Trophoblast cell (in vitro differentiated cells and primary cell): ENCODE measurements around the gene RIC8B.

Experiments used
- DNase-seq, 2 donors: peaks; one replicate each; pipeline ENCODE4 v3.0.0-alpha.2; 2016
- H2AFZ ChIP-seq: 2 replicates; pipeline ENCODE4 v1.6.1; 2013; ENCODE audit warnings: low read length, moderate library complexity, mild to moderate bottlenecking; ENCODE audit not compliant: insufficient read depth, poor library complexity
- H2AK5ac ChIP-seq: 2 replicates; pipeline ENCODE4 v1.6.1; 2013; ENCODE audit warnings: mild to moderate bottlenecking, low read length
- H2BK120ac ChIP-seq: 2 replicates; pipeline ENCODE4 v1.6.1; 2013; ENCODE audit warnings: low read length, mild to moderate bottlenecking, moderate library complexity; ENCODE audit not compliant: insufficient read depth, poor library complexity
- H2BK12ac ChIP-seq: 2 replicates; pipeline ENCODE4 v1.6.1; 2013; ENCODE audit warnings: mild to moderate bottlenecking, low read length, moderate library complexity
- H2BK5ac ChIP-seq: 2 replicates; pipeline ENCODE4 v1.6.1; 2013; ENCODE audit warnings: low read length, low read depth, moderate library complexity, mild to moderate bottlenecking; ENCODE audit not compliant: poor library complexity
- H3K14ac ChIP-seq: 2 replicates; pipeline ENCODE4 v1.6.1; 2013; ENCODE audit warnings: mild to moderate bottlenecking, low read length
- H3K18ac ChIP-seq: 2 replicates; pipeline ENCODE4 v1.6.1; 2013; ENCODE audit warnings: mild to moderate bottlenecking, low read length
- H3K23ac ChIP-seq: 2 replicates; pipeline ENCODE4 v1.6.1; 2013; ENCODE audit warnings: low read length
- H3K27ac ChIP-seq: 2 replicates; pipeline ENCODE4 v1.5.1; 2013; ENCODE audit warnings: low read depth, mild to moderate bottlenecking, inconsistent platforms, low read length, moderate library complexity
- H3K27me3 ChIP-seq: 2 replicates; pipeline ENCODE4 v1.6.1; 2013; ENCODE audit warnings: inconsistent platforms, mild to moderate bottlenecking, low read length, moderate library complexity; ENCODE audit not compliant: insufficient read depth
- H3K36me3 ChIP-seq, 2 experiments: 1 replicate in 1 of 2; 2 replicates in 1 of 2; pipeline ENCODE4 v1.6.1; 2013; ENCODE audit warnings: low read length in 2 of 2, mild to moderate bottlenecking in 2 of 2, moderate library complexity in 1 of 2; ENCODE audit not compliant: insufficient read depth in 2 of 2, control insufficient read depth in 1 of 2
- H3K4ac ChIP-seq: 2 replicates; pipeline ENCODE4 v1.6.1; 2013; ENCODE audit warnings: low read depth, mild to moderate bottlenecking, low read length, moderate library complexity
- H3K4me1 ChIP-seq, 2 experiments: 1 replicate in 1 of 2; 2 replicates in 1 of 2; pipeline ENCODE4 v1.6.1; 2013; ENCODE audit warnings: low read length in 2 of 2, mild to moderate bottlenecking in 2 of 2, moderate library complexity in 1 of 2; ENCODE audit not compliant: insufficient read depth in 2 of 2, control insufficient read depth in 1 of 2
- H3K4me2 ChIP-seq: 2 replicates; pipeline ENCODE4 v1.6.1; 2013; ENCODE audit warnings: inconsistent platforms, mild to moderate bottlenecking, low read length, moderate library complexity
- H3K4me3 ChIP-seq: 2 replicates; pipeline ENCODE4 v1.5.1; 2013; ENCODE audit warnings: mild to moderate bottlenecking, low read depth, low read length, inconsistent platforms
- H3K79me1 ChIP-seq: one replicate; pipeline ENCODE4 v1.6.1; 2013; ENCODE audit warnings: low read length
- H3K79me2 ChIP-seq: 2 replicates; pipeline ENCODE4 v1.6.1; 2013; ENCODE audit warnings: low read length, mild to moderate bottlenecking; ENCODE audit not compliant: control insufficient read depth, insufficient read depth, poor library complexity
- H3K9ac ChIP-seq: 2 replicates; pipeline ENCODE4 v1.6.1; 2013; ENCODE audit warnings: mild to moderate bottlenecking, low read length
- H3K9me3 ChIP-seq: 2 replicates; pipeline ENCODE4 v1.6.1; 2013; ENCODE audit warnings: low read depth, mild to moderate bottlenecking, control low read depth, inconsistent platforms, low read length; ENCODE audit not compliant: insufficient read depth
- H4K12ac ChIP-seq: 2 replicates; pipeline ENCODE4 v1.6.1; 2013; ENCODE audit warnings: low read depth, mild to moderate bottlenecking, low read length, moderate library complexity
- H4K8ac ChIP-seq: 2 replicates; pipeline ENCODE4 v1.6.1; 2013; ENCODE audit warnings: low read depth, mild to moderate bottlenecking, low read length, moderate library complexity
- H4K91ac ChIP-seq: one replicate; pipeline ENCODE4 v1.6.1; 2013; ENCODE audit warnings: low read depth, mild to moderate bottlenecking, low read length, moderate library complexity
- WGBS: extraction: QIAGEN DNeasy Blood & Tissue Kit; methylation state at CpG from one replicate; pipeline ENCODE4 v1.1.7; 2013; ENCODE audit warnings: missing lambda C conversion rate; ENCODE audit not compliant: insufficient read length, insufficient coverage; ENCODE audit errors: extremely low coverage; 5-methylcytosine and 5-hydroxymethylcytosine counted together

Gene RIC8B

DNA sequence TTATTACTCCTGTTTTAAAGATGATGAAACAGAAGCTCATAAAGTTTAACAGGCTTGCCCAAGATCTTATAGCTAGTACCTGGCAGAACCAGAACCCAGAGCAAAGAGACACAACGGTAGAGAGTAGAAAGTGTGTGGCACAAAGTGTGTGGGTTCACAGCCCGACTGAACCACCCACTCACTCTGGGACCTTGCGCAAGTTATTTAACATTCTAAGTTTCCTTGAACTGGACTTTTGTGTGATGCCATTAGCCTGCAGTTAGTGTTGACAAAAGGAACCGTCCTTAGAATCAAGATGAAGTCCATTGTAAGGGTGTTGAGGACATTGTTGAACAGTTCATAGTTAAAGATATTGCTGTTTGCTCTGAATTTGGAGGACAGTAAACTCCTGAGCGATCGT is 29.9 kb upstream of the RIC8B start:
- no peak overlapping the region for H2AK5ac ChIP-seq

DNA sequence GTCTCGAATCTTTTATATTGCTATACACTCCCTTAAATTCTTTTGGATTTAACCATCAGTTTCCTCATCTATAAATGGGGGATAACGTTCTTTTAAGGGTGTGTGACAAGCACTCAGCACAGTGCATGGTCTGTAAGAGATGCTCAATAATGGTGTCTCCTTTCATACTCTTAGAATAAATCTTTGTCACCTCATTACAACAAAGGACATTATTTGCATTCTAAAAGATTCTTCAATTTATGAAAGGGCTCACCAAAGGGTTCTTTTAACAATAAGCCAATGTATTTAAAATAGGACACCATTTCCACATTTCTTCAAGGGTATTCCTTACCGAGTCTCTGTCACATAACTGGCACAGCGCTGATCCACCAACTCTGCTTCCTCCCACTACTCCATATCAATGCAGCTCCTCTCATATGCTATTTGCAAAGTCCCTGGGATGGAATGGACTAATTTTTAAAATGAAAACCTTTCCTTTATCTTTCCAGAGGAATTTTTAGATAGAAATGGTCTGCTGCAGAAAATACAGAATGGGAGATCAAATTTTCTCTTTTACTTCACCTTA is 29.2 kb upstream of the RIC8B start:
- Histone ChIP-seq H2BK5ac (no peak overlapping the region), H3K9me3 (no peaks in the 10 kb centered on the region), H4K91ac (no peak overlapping the region), H2AFZ (no peak overlapping the region), H3K79me1 (no peaks in the 10 kb centered on the region), H3K18ac (no peak overlapping the region), H4K12ac (no peak overlapping the region), H3K14ac (no peak overlapping the region), H3K9ac (no peak overlapping the region), H3K23ac (no peak overlapping the region), H3K4me1 (no peaks in the 10 kb centered on the region), H3K4me2 (no peak overlapping the region), H2AK5ac (no peak overlapping the region), H3K27ac (no peak overlapping the region), H2BK120ac (no peak overlapping the region), H3K4ac (no peak overlapping the region), H3K27me3 (no peaks in the 10 kb centered on the region), H2BK12ac (no peak overlapping the region), H3K4me3 (no peak overlapping the region), H3K36me3 (no peaks in the 10 kb centered on the region), H4K8ac (no peak overlapping the region), H3K79me2 (no peaks in the 10 kb centered on the region)
- DNase-seq, result no peak
- no CpG with 5 or more reads among the region's 4 CpGs for WGBS

More for the DNA sequence above, 29.9 kb upstream of the RIC8B start:
- H2BK120ac ChIP-seq, result no peak overlapping the region
- no peak overlapping the region for H2BK5ac ChIP-seq
- no peaks in the 10 kb centered on the region for H3K36me3 ChIP-seq
- no peaks in the 10 kb centered on the region for H3K4me1 ChIP-seq
- WGBS, result no CpG with 5 or more reads among the region's 6 CpGs
- H3K79me1 ChIP-seq, result no peaks in the 10 kb centered on the region
- H3K23ac ChIP-seq, result no peak overlapping the region
- H3K4me2 ChIP-seq, result no peak overlapping the region
- H4K91ac ChIP-seq, result no peak overlapping the region
- H4K8ac ChIP-seq, result no peak overlapping the region
- H3K18ac ChIP-seq, result no peak overlapping the region
- H4K12ac ChIP-seq, result no peak overlapping the region
- H3K4me3 ChIP-seq, result no peak overlapping the region
- no peaks in the 10 kb centered on the region for H3K79me2 ChIP-seq
- DNase-seq, result no peak
- no peak overlapping the region for H3K27ac ChIP-seq
- no peak overlapping the region for H2AFZ ChIP-seq
- H3K9ac ChIP-seq, result no peak overlapping the region
- H3K14ac ChIP-seq, result no peak overlapping the region
- no peaks in the 10 kb centered on the region for H3K27me3 ChIP-seq
- H3K4ac ChIP-seq, result no peak overlapping the region
- no peaks in the 10 kb centered on the region for H3K9me3 ChIP-seq
- H2BK12ac ChIP-seq, result no peak overlapping the region

DNA sequence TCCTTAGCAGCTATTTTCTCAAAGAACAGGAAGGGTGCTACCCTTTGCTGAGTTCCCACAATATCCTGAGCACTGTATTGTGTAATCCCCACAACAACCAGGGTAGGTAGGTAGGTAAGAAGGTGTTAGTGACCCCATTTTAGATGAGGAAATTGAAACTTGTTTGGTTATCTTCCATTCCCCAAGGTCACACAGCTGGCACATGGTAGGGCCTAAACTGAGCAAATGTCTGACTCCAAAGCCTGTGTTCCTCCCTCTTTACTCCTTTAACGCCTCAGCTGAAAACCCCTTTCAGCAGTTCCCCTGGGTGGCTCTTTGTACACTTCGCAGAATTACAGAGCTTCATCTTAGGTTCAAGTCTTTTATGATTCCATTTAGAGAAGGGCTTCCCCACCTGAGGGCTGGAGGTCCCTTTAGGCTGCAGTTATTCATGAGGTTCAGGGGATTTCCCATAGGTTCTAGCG is 26.5 kb upstream of the RIC8B start:
- H2BK5ac ChIP-seq, result no peak overlapping the region
- H3K9me3 ChIP-seq, result no peaks in the 10 kb centered on the region
- H2AK5ac ChIP-seq, result no peak overlapping the region
- no peak overlapping the region for H3K14ac ChIP-seq
- no peak overlapping the region for H3K9ac ChIP-seq
- H2AFZ ChIP-seq, result no peak overlapping the region
- no peak overlapping the region for H3K4me3 ChIP-seq
- no peak overlapping the region for H4K8ac ChIP-seq
- H3K27me3 ChIP-seq, result no peaks in the 10 kb centered on the region
- no peak overlapping the region for H3K18ac ChIP-seq
- no CpG with 5 or more reads among the region's 3 CpGs for WGBS
- no peaks in the 10 kb centered on the region for H3K4me1 ChIP-seq
- no peak overlapping the region for H2BK120ac ChIP-seq
- no peaks in the 10 kb centered on the region for H3K79me2 ChIP-seq
- no peak overlapping the region for H3K27ac ChIP-seq
- no peak overlapping the region for H3K4ac ChIP-seq
- no peak overlapping the region for H2BK12ac ChIP-seq
- no peak overlapping the region for H3K23ac ChIP-seq
- no peak for DNase-seq
- no peaks in the 10 kb centered on the region for H3K36me3 ChIP-seq
- no peaks in the 10 kb centered on the region for H3K79me1 ChIP-seq
- no peak overlapping the region for H4K12ac ChIP-seq
- no peak overlapping the region for H4K91ac ChIP-seq
- no peak overlapping the region for H3K4me2 ChIP-seq

DNA sequence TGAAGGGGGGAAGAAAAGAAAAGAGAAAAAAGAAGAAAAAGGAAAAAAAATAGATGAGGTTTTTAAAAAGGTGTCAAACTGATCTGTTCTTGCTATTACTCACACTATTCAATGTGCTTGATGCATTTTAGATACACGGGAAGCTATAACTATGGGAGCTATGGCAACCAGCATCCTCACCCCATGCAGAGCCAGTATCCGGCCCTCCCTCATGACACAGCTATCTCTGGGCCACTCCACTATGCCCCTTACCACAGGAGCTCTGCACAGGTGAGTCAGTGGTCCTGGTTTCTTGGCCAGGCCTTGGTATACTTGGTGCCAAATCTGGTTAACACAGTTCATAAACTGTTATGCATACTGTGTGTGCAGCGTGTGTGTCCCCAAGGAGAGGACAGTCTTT is 24.0 kb upstream of the RIC8B start:
- H3K79me2 ChIP-seq, result no peaks in the 10 kb centered on the region
- H3K4me1 ChIP-seq, result no peaks in the 10 kb centered on the region
- no peak overlapping the region for H2AK5ac ChIP-seq
- H3K4ac ChIP-seq, result no peak overlapping the region
- H4K91ac ChIP-seq, result no peak overlapping the region
- no peak overlapping the region for H2BK12ac ChIP-seq
- H3K9ac ChIP-seq, result no peak overlapping the region
- H3K9me3 ChIP-seq, result no peaks in the 10 kb centered on the region
- H3K79me1 ChIP-seq, result no peaks in the 10 kb centered on the region
- no CpG with 5 or more reads among the region's 3 CpGs for WGBS
- H2BK5ac ChIP-seq, result no peak overlapping the region
- H3K27me3 ChIP-seq, result no peaks in the 10 kb centered on the region
- no peaks in the 10 kb centered on the region for H3K36me3 ChIP-seq
- H4K12ac ChIP-seq, result no peak overlapping the region
- H2BK120ac ChIP-seq, result no peak overlapping the region
- H3K4me3 ChIP-seq, result no peak overlapping the region
- no peak overlapping the region for H3K18ac ChIP-seq
- H2AFZ ChIP-seq, result no peak overlapping the region
- no peak overlapping the region for H3K14ac ChIP-seq
- no peak overlapping the region for H3K4me2 ChIP-seq
- no peak overlapping the region for H4K8ac ChIP-seq
- DNase-seq, result no peak
- no peak overlapping the region for H3K27ac ChIP-seq
- H3K23ac ChIP-seq, result no peak overlapping the region
